PC-3 (cell line): Measurements from ENCODE around the gene CAMK2B.

ENCODE experiments used
- EZH2 ChIP-seq: fragments of 300-600 bp; sonication (generic); IDR thresholded peaks from one replicate; pipeline ENCODE4 v1.6.1; 2017; ENCODE audit warnings: antibody characterized with exemption, mild to moderate bottlenecking, low read length; ENCODE audit not compliant: unreplicated experiment
- TF ChIP-seq, protein P1 (sequence below): fragments of 300-600 bp; sonication (generic); conservative IDR thresholded peaks from 2 replicates; pipeline ENCODE4 v1.5.1; 2017; ENCODE audit warnings: antibody characterized with exemption, low read depth, mild to moderate bottlenecking, low read length

GRCh38 chr7:44194562-44195145 lies 130.7 kb downstream of the CAMK2B start:
- TF ChIP-seq, protein P1, sequence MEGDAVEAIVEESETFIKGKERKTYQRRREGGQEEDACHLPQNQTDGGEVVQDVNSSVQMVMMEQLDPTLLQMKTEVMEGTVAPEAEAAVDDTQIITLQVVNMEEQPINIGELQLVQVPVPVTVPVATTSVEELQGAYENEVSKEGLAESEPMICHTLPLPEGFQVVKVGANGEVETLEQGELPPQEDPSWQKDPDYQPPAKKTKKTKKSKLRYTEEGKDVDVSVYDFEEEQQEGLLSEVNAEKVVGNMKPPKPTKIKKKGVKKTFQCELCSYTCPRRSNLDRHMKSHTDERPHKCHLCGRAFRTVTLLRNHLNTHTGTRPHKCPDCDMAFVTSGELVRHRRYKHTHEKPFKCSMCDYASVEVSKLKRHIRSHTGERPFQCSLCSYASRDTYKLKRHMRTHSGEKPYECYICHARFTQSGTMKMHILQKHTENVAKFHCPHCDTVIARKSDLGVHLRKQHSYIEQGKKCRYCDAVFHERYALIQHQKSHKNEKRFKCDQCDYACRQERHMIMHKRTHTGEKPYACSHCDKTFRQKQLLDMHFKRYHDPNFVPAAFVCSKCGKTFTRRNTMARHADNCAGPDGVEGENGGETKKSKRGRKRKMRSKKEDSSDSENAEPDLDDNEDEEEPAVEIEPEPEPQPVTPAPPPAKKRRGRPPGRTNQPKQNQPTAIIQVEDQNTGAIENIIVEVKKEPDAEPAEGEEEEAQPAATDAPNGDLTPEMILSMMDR, result no peak
- TF ChIP-seq EZH2, result no peak
